Esophagus muscularis mucosa (tissue), 4 donors: ENCODE data around the gene DACT2. TPM values are rescaled to one million over a fixed set of nuclear protein-coding genes. Genes with fewer than 3 reads are reported as not detected.

Experiments used
- DNase-seq: peaks from one replicate; pipeline ENCODE4 v3.0.0-alpha.2; 2017; ENCODE audit errors: extremely low spot score
- H3K27ac ChIP-seq, 4 donors: fragments of 200-600 bp; sonication (generic); replicated peaks in 1 of 4; 1 replicate in 3 of 4; 2 replicates in 1 of 4; pipeline ENCODE4 v1.5.1; 2016 to 2019; ENCODE audit warnings: mild to moderate bottlenecking in 1 of 4
- H3K27me3 ChIP-seq, 4 donors: fragments of 200-600 bp; sonication (generic); one replicate each; pipeline versions ENCODE4 v1.5.1 to v1.6.0; 2016 to 2019
- H3K36me3 ChIP-seq, 4 donors: fragments of 200-600 bp; sonication (generic); one replicate each; pipeline ENCODE4 v1.5.1; 2016 to 2019
- H3K4me1 ChIP-seq, 4 donors: fragments of 200-600 bp; sonication (generic); one replicate each; pipeline ENCODE4 v1.5.1; 2016 to 2019
- H3K4me3 ChIP-seq, 4 donors: fragments of 200-600 bp; sonication (generic); 1 replicate in 2 of 4; 2 replicates in 2 of 4; pipeline ENCODE4 v1.5.1; 2016 to 2019; ENCODE audit warnings: mild to moderate bottlenecking in 4 of 4, moderate library complexity in 1 of 4
- H3K9me3 ChIP-seq, 4 donors: fragments of 200-600 bp; sonication (generic); 1 replicate in 3 of 4; 2 replicates in 1 of 4; pipeline ENCODE4 v1.5.1; 2016 to 2019
- CTCF ChIP-seq, 3 experiments: fragments of 200-600 bp in 2 of 3; fragments of 450-650 bp in 1 of 3; sonication (generic) in 2 of 3; IDR thresholded peaks; one replicate each; pipeline ENCODE4 v1.5.1; 2017 to 2019; ENCODE audit warnings: antibody characterized with exemption in 3 of 3, mild to moderate bottlenecking in 2 of 3, moderate library complexity in 1 of 3
- EP300 ChIP-seq: sonication (generic); formaldehyde crosslinking; IDR thresholded peaks from one replicate; pipeline ENCODE4 v1.6.1; 2017; ENCODE audit warnings: antibody characterized with exemption
- POLR2A ChIP-seq: fragments of 450-650 bp; IDR thresholded peaks from one replicate; pipeline ENCODE4 v1.6.1; 2017; ENCODE audit warnings: antibody characterized with exemption, moderate library complexity, mild to moderate bottlenecking, low read depth
- POLR2AphosphoS5 ChIP-seq, 2 donors: sonication (generic); formaldehyde crosslinking; IDR thresholded peaks; one replicate each; pipeline ENCODE4 v1.6.1; 2017; ENCODE audit warnings: antibody characterized with exemption in 2 of 2
- WGBS: methylation state at CpG from one replicate; pipeline ENCODE4 v1.1.5; 2018; 5-methylcytosine and 5-hydroxymethylcytosine counted together
- intact Hi-C: fragments of 100-400 bp; cut with DNase I; formaldehyde crosslinking; loops from one replicate; pipeline ENCODE4 v1.15.1; 2023
- total RNA-seq, 4 donors: library from RNA; depleted of rRNA; stranded (reverse); fragments of >200 nt; gene quantifications; one replicate each; pipeline versions ENCODE4 v1.1.0 to v1.2.1, GENCODE V29; 2016

Gene DACT2
- total RNA-seq, 4 donors from 2014 or later = 0.83 to 2.5 (median 1.3) TPM

GRCh38 chr6:168345896-168346754, 26.5 kb upstream of the DACT2 start:
- H3K9me3 ChIP-seq = peaks cover 0 to under 1% (median 0%) of the 10 kb centered on the region in 4 donors
- intact Hi-C loops = no loop called here
- TF ChIP-seq POLR2AphosphoS5 (IDR thresholded peaks at IDR 0.05) (no peak), EP300 (no peak), CTCF (IDR thresholded peaks at IDR 0.05) (no peak), POLR2A (no peak)
- H3K4me1 ChIP-seq = no peaks in the 10 kb centered on the region
- WGBS = 83% methylated on average over 23 of the region's 33 CpGs
- H3K4me3 ChIP-seq = no peak overlapping the region
- DNase-seq = no peak
- no peak overlapping the region for H3K27ac ChIP-seq
- no peaks in the 10 kb centered on the region for H3K36me3 ChIP-seq
- H3K27me3 ChIP-seq = peaks cover 0 to 39% (median 0%) of the 10 kb centered on the region in 4 donors

- TF ChIP-seq POLR2A (no peak), POLR2AphosphoS5 (IDR thresholded peaks at IDR 0.05) (no peak), EP300 (no peak), CTCF (IDR thresholded peaks at IDR 0.05) (no peak)
- no peaks in the 10 kb centered on the region for H3K4me1 ChIP-seq
- no peaks in the 10 kb centered on the region for H3K9me3 ChIP-seq
- intact Hi-C loops = no loop called here
- DNase-seq = no peak
- 90% methylated on average over 15 of the region's 18 CpGs for WGBS
- H3K36me3 ChIP-seq = no peaks in the 10 kb centered on the region
- no peak overlapping the region for H3K27ac ChIP-seq
- no peak overlapping the region for H3K4me3 ChIP-seq
- H3K27me3 ChIP-seq = peaks cover 0 to 39% (median 0%) of the 10 kb centered on the region in 4 donors
These were observed 25.7 kb upstream of the DACT2 start for GRCh38 chr6:168345266-168345665.

- no peak for DNase-seq
- intact Hi-C loops = no loop called here
- TF ChIP-seq POLR2AphosphoS5 (IDR thresholded peaks at IDR 0.05) (no peak), POLR2A (no peak), CTCF (IDR thresholded peaks at IDR 0.05) (no peak), EP300 (no peak)
- H3K4me1 ChIP-seq = no peaks in the 10 kb centered on the region
- H3K36me3 ChIP-seq = no peaks in the 10 kb centered on the region
- H3K4me3 ChIP-seq = no peak overlapping the region
- H3K27me3 ChIP-seq = peaks cover 0 to 39% (median 0%) of the 10 kb centered on the region in 4 donors
- H3K9me3 ChIP-seq = no peaks in the 10 kb centered on the region
- 100% methylated on average over 2 of the region's 2 CpGs for WGBS
- H3K27ac ChIP-seq = no peak overlapping the region
These were observed 24.8 kb upstream of the DACT2 start for GRCh38 chr6:168344338-168344737.

GRCh38 chr6:168343239-168344150, 23.9 kb upstream of the DACT2 start:
- H3K27me3 ChIP-seq = peaks cover 0 to 39% (median 0%) of the 10 kb centered on the region in 4 donors
- no peak overlapping the region for H3K4me3 ChIP-seq
- H3K36me3 ChIP-seq = no peaks in the 10 kb centered on the region
- TF ChIP-seq CTCF (IDR thresholded peaks at IDR 0.05) = no peak
- TF ChIP-seq POLR2AphosphoS5 (IDR thresholded peaks at IDR 0.05) = no peak
- no peak for TF ChIP-seq POLR2A
- TF ChIP-seq EP300 = no peak
- no peaks in the 10 kb centered on the region for H3K9me3 ChIP-seq
- WGBS = 80% methylated on average over 24 of the region's 24 CpGs
- no peak for DNase-seq
- intact Hi-C loops = no loop called here
- H3K27ac ChIP-seq = no peak overlapping the region
- H3K4me1 ChIP-seq = no peaks in the 10 kb centered on the region
